Glomerular visceral epithelial cell (primary cell): ENCODE measurements around the gene RLN3.
A peak's percentile ranks its signal among the peaks of the same experiment; 100 is the strongest.
"Not testable (repeated sequence)": the region's sequence is repeated elsewhere in the genome, so short reads cannot be mapped to it uniquely, and the experiment has no call there.

Experiments used
- DNase-seq: peaks from one replicate; pipeline ENCODE4 v3.0.0-alpha.2; 2016; ENCODE audit errors: extremely low spot score

Gene RLN3

GRCh38 chr19:13995017-13995728 lies 32.8 kb upstream of the RLN3 start:
- DNase-seq: no peak

DNA sequence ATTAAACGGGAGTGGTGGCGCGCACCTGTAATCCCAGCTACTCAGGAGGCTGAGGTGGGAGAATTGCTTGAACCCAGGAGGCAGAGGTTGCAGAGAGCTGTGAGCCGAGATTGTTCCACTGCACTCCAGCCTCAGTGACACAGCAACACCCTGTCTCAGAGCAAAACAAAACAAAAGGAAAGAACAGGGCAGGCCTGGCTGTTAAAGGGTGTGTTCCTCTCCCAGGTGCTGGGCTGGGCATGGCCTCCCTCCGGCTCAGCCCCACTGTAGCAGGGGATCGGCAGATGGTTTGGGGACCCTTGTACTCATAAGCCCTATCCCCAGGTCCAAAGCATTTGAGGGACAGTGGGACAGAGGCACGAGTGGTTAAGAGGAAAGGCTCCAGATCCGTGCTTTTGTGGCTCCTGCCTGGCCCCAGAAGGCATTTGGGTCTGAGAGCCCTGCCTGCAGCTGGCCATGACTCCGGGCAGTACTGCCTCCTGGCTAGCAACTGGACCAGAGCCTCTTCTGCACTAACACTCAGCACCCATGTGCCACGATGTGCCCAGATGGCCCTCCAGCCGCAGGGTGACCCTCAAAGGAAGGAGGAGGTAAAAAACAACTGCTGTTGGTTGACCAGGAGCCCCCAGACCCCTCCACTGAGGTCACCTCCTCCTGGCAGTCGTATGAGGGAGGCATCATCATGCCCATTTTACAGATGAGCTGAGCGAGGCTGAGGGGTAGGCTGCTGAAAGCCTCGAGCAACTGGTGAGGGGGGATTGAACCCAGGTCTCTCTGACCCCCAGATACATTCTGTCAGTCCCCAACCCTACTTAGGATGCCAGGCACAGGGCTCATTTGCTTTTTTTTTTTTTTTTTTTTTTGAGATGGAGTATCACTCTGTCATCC lies 31.8 kb upstream of the RLN3 start:
- no peak for DNase-seq

DNA sequence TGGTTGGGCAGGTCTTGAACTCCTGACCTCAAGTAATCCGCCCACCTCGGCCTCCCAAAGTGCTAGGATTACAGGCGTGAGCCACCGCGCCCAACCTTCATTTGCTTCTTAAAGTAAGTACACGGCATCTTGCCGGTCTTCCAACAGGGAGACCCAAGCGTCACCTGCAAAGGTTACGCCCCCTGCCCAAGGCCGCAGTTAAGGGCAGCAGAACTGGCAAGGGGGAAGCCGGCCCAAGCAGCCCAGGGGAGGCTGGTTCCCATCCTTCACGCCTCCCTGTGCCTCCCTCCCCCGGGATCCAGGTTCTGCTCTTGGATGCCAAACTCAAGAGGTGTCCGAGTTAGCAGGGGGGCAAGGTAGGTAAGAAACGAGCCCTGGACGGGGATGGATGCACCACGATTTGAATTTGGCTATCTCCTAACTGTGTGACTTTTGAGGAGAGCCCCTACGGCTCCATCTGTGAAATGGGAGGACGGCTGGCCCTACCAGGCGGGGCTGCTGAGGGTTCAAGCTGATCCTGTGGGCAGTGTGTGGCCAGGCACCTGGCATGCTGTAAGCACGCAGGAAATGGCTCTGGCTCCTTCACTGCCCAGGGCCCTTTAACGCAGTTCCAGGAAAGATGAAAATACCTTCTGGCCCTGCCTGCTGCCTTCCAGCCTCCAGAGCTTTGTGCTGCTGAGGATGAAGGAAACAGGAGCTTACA lies 30.9 kb upstream of the RLN3 start:
- no peak for DNase-seq

GRCh38 chr19:13997631-13997962 lies 30.4 kb upstream of the RLN3 start:
- DNase-seq: no peak

GRCh38 chr19:13998426-13998825 lies 29.5 kb upstream of the RLN3 start:
- no peak for DNase-seq

DNA sequence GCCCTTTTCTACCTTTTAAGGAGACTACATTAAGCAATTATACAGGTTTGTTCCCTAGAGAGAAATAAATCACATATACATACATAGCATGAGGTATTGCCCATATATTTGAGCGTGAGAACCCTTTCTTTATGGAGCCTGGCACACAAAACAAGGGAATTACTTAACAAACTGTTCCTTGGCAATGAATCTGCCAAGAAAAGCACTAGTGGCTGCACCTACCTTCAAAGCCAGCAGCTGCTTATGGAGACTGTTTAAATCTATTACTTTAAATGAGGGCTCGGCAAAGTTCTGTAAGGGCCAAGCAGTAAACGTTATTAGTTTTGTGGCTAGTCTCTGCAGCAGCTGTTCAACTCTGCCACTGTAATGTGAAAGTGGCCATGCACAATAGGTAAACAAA lies 28.9 kb upstream of the RLN3 start:
- no peak for DNase-seq

- DNase-seq: no peak
These were observed 27.1 kb upstream of the RLN3 start for GRCh38 chr19:14000691-14001375.

DNA sequence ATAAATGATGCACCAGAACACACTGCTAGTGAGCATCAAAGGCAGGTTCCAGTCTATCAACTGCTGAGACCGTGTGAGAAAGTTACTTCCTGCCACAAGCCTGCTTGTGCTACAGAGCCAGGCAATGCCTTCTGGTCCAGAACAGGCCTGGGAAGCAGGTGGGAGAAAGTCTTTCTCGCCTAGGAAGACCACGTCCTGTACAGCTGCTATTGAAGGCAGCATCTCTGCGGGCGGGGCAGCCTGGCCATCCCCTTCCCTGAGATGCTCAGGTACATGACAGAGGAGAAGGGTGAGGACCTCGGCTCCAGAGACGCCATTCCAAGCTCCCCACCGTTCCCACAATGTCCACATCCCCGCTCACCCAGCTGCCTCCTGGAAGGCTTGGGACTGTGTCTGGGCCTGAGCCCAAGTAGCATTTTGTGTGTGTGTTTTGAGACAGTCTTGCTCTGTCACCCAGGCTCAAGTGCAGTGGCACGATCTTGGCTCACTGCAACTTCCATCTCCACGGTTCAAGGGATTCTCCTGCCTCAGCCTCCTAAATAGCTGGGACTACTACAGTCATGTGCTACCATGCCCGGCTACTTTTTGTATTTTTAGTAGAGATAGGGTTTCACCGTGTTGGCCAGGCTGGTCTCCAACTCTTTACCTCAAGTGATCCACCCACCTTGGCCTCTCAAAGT lies 25.2 kb upstream of the RLN3 start:
- DNase-seq: no peak

GRCh38 chr19:14003251-14004055 lies 24.5 kb upstream of the RLN3 start:
- DNase-seq: no peak

- DNase-seq: no peak
These were observed 23.2 kb upstream of the RLN3 start for GRCh38 chr19:14004619-14005348.

DNA sequence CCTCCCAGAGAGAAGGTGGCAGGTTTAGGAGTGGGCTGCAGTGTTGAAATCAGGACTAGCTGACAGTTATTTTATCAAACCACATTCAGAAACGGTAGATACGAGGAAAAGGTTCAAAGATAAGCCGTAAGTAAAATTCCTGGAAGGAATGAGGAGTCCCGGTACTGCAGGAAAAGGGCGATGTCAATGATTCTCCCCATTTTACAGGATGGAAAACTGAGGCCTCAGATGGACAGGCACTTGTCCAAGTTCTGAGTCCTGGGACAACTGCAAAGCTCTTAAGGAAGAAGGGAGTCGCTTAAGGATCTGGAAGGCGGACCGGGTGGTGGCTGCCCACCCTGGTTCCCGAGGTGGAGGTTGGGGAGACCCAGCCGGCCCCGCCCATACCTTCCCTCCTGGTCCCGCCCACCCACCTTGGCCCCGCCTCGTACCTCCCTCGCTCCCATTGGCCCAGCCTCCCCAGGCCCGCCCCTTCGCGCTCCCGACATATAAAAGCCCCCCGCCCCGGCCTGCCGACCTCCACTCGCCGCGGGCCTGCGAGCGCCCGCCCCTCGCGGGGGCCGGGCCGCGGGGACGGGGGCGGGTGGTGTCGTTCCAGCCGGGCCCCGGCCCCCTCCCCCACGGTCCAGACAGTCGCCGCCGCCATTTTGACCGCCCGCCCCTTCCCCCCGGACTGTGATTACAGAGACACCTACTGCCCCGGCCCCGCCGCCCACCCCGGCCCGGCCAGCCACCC lies 22.4 kb upstream of the RLN3 start:
- peak; percentile 93 for DNase-seq

- peak; percentile 100 for DNase-seq
These were observed 21.7 kb upstream of the RLN3 start, which contains the start of gene RFX1 for GRCh38 chr19:14006085-14006765. RFX1 (minus strand) TSS chr19:14006320; CDS start chr19:13993843, 12,477 bp downstream.

GRCh38 chr19:14006766-14007562 lies 21.0 kb upstream of the RLN3 start:
- DNase-seq: no peak

GRCh38 chr19:14012378-14012915 lies 15.5 kb upstream of the RLN3 start:
- DNase-seq: no peak

DNA sequence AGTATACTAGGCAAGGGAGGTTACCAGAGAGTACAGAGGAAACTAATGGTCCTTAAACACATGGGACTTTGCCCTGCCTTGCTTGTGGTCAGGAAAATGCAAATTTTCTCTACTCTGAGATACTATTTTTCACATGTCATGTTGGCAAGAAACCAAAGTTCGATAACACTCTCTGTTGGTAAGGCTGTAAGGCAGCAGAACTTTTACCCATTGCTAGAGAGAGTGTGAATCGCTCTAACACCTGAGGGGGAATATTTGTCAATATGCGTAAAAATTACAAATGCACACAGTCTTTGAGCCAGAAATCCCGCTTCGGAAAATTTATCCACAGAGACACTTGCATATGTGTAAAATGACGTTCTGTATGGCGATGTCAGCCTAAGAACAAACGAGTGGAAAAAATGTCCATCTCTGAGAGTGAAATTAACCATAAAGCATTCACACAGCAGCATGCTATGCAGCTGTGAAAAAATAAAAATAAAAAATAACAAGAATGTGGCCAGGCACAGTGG lies 12.4 kb upstream of the RLN3 start:
- DNase-seq: peak; percentile 37

DNA sequence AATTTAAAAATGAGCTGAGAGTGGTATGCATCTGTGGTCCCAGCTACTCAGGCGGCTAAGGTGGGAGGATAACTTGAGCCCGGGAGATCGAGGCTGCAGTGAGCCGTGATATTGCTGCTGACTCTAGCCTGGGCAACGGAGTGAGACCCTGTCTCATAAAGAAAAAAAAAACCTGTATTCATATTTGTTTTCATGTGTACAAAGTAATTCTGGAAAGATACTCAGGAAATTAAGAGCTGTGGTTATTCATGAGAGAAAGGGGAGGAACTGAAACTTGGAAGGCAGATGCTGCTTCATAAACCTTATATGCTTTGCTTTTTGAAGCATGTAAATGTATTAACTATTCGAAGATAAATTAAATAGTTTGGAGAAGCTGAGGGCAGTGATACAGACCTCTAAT lies 8.8 kb upstream of the RLN3 start:
- DNase-seq: no peak

DNA sequence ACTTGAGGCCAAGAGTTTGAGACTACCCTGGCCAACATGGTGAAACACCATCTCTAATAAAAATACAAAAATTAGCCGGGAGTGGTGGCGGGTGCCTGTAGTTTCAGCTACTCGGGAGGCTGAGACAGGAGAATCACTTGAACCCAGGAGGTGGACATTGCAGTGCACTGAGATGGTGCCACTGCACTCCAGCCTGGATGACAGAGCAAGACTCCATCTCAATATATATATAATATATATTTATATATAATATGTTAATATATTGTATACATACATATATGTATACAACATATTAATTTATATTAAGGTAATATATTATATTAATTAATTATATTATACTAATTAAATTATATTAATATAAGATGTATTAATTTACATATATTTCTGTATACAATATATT lies 8.2 kb upstream of the RLN3 start:
- DNase-seq: not testable (repeated sequence)
